ENCODE results near the gene RAP2A. TPM values are rescaled to one million over a fixed set of nuclear protein-coding genes. Genes with fewer than 3 reads are reported as not detected.

RAP2A gene
- total and polyA plus RNA-seq, 9 of the 15 experiments (the other 6 are each of a cell fraction or from before 2014, with no cell fraction given): 1.8 to 11.7 (median 5.6) TPM

DNA sequence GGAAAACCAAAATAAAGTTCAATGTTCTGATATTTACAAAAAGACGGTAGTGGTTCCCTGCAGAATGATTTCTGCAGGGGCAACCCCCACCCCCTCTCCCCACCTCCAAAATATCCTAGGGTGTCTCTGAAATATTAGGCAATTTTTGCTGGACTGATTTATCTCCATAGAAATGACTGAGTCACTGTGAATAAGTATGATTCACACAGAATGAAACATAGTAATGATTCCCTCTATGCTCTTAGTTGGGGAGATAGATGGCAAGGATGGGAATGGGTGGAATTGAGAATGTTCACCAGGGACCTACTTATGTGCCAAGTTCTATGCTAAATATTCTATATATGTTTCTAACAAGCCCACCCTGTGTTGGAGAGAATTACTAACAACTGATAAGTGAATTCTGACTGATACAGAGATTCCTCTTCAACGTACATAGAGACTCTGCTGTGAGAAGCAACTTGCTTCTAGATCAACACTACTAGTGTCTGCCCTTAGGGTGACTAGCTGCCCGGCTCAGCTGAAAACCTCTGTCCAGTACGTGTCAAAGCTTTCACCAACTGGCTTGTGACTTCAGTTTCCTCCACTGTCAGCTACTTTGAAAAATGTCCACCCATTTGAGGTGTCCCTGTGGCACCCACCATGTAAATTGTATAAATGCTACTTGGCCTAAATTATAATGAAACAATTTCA is 38.4 kb upstream of the RAP2A start (continued):
- TF ChIP-seq, protein P1, sequence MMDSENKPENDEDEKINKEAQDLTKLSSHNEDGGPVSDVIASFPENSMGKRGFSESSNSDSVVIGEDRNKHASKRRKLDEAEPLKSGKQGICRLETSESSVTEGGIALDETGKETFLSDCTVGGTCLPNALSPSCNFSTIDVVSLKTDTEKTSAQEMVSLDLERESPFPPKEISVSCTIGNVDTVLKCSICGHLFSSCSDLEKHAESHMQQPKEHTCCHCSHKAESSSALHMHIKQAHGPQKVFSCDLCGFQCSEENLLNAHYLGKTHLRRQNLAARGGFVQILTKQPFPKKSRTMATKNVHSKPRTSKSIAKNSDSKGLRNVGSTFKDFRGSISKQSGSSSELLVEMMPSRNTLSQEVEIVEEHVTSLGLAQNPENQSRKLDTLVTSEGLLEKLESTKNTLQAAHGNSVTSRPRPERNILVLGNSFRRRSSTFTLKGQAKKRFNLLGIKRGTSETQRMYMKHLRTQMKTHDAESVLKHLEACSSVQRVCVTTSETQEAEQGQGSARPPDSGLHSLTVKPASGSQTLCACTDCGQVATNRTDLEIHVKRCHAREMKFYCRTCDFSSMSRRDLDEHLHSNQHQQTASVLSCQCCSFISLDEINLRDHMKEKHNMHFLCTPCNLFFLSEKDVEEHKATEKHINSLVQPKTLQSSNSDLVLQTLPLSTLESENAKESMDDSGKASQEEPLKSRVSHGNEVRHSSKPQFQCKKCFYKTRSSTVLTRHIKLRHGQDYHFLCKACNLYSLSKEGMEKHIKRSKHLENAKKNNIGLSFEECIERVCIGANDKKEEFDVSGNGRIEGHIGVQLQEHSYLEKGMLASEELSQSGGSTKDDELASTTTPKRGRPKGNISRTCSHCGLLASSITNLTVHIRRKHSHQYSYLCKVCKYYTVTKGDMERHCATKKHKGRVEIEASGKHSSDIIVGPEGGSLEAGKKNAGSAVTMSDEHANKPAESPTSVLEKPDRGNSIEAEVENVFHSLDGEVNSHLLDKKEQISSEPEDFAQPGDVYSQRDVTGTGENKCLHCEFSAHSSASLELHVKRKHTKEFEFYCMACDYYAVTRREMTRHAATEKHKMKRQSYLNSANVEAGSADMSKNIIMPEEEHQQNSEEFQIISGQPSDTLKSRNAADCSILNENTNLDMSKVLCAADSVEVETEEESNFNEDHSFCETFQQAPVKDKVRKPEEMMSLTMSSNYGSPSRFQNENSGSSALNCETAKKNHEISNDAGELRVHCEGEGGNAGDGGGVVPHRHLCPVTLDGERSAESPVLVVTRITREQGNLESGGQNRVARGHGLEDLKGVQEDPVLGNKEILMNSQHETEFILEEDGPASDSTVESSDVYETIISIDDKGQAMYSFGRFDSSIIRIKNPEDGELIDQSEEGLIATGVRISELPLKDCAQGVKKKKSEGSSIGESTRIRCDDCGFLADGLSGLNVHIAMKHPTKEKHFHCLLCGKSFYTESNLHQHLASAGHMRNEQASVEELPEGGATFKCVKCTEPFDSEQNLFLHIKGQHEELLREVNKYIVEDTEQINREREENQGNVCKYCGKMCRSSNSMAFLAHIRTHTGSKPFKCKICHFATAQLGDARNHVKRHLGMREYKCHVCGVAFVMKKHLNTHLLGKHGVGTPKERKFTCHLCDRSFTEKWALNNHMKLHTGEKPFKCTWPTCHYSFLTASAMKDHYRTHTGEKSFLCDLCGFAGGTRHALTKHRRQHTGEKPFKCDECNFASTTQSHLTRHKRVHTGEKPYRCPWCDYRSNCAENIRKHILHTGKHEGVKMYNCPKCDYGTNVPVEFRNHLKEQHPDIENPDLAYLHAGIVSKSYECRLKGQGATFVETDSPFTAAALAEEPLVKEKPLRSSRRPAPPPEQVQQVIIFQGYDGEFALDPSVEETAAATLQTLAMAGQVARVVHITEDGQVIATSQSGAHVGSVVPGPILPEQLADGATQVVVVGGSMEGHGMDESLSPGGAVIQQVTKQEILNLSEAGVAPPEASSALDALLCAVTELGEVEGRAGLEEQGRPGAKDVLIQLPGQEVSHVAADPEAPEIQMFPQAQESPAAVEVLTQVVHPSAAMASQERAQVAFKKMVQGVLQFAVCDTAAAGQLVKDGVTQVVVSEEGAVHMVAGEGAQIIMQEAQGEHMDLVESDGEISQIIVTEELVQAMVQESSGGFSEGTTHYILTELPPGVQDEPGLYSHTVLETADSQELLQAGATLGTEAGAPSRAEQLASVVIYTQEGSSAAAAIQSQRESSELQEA (IDR thresholded peaks at IDR 0.05; ENCODE audit: low read depth): no peak
- TF ChIP-seq ZNF512 (tag; IDR thresholded peaks at IDR 0.05): no peak
- TF ChIP-seq, protein P2, sequence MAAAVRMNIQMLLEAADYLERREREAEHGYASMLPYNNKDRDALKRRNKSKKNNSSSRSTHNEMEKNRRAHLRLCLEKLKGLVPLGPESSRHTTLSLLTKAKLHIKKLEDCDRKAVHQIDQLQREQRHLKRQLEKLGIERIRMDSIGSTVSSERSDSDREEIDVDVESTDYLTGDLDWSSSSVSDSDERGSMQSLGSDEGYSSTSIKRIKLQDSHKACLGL (CRISPR knock-in tag; IDR thresholded peaks at IDR 0.05; ENCODE audit: borderline replicate concordance, poor library complexity, severe bottlenecking): no peak
- TF ChIP-seq HEY1 (CRISPR knock-in tag; IDR thresholded peaks at IDR 0.05; ENCODE audit: borderline replicate concordance): no peak
